Ureter (tissue), 1 donor: ENCODE data around the gene MIF4GD. TPM values are rescaled to one million over a fixed set of nuclear protein-coding genes. Genes with fewer than 3 reads are reported as not detected.
"Not testable (repeated sequence)": the region's sequence is repeated elsewhere in the genome, so short reads cannot be mapped to it uniquely, and the experiment has no call there.

ENCODE experiments used
- DNase-seq: peaks from one replicate; pipeline ENCODE4 v3.0.0-alpha.2; 2020; ENCODE audit warnings: low spot score
- total RNA-seq: library from RNA; stranded (reverse); gene quantifications from one replicate; pipeline ENCODE4 v1.2.4, GENCODE V29; 2023
- donor health status: DM: yes; HTN: yes; CAD: no.

MIF4GD gene
- total RNA-seq, 1 donor from 2014 or later: 19.9 TPM

DNA sequence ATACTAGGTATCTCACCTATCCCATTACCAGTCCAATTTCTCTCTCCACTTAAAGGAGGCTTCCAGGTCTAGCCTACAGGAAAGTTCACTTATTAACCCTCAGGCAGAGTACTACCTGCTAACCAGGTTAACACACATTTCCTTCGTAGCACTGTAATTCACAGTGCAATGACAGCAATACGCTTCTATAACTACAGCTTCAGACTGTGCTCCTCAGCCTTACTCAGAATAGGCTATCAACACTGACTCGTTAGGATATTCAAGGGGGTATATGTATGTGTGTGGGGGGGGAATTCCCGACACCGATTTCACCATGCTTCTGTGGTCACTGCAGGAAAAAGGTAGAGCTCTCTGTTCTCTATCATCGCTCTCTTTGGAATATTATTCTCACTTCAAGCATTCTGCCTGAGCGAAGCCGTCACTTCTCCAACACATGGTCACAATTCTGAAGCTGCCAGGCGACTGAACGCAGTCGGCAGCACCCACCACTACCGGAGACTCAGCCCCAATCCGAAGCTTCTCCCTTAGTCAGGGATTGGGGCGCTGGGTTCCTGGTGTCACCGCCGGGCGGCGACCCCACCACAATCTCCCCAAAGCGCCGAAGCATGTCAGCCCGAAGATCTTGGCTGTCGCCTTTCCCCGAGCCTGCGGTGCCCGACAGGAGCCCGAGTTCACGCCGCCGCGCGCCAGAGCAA lies 10.2 kb downstream of the MIF4GD start:
- no peak for DNase-seq

DNA sequence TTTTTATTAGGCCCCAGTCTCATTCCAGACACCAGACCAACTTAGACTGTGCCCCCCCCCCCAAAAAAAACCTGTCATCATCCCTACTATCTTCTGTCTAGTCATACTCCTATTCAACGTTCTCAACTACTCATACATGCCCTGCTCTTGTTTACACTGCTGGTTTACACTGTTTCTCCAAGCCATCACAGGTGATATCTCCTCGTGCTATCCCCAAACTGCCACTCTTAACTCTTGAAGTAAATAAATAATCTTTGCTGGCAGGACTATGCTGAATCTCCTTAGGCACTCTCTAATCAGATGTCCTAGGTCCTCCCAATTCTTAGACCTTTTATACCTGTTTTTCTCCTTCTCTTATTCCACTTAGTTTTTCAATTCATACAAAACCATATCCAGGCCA lies 13.8 kb downstream of the MIF4GD start:
- not testable (repeated sequence) for DNase-seq

DNA sequence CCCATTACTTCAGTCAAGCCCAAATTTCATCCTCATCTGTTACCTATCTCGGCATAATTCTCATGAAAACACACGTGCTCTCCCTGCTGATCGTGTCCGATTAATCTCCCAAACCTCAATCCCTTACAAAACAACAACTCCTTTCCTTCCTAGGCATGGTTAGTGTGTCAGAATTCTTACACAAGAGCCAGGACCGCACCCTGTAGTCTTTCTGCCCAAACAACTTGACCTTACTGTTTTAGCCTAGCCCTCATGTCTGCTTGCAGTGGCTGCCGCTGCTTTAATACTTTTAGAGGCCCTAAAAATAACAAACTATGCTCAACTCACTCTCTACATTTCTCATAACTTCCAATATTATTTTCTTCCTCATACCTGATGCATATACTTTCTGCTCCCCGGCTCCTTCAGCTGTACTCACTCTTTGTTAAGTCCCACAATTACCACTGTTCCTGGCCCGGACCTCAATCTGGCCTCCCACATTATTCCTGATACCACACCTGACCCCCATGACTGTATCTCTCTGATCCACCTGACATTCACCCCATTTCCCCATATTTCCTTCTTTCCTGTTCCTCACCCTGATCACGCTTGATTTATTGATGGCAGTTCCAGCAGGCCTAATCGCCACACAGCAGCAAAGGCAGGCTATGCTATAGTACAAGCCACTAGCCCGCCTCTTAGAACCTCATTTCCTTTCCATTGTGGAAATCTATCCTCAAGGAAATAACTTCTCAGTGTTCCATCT lies 14.9 kb downstream of the MIF4GD start:
- not testable (repeated sequence) for DNase-seq

DNA sequence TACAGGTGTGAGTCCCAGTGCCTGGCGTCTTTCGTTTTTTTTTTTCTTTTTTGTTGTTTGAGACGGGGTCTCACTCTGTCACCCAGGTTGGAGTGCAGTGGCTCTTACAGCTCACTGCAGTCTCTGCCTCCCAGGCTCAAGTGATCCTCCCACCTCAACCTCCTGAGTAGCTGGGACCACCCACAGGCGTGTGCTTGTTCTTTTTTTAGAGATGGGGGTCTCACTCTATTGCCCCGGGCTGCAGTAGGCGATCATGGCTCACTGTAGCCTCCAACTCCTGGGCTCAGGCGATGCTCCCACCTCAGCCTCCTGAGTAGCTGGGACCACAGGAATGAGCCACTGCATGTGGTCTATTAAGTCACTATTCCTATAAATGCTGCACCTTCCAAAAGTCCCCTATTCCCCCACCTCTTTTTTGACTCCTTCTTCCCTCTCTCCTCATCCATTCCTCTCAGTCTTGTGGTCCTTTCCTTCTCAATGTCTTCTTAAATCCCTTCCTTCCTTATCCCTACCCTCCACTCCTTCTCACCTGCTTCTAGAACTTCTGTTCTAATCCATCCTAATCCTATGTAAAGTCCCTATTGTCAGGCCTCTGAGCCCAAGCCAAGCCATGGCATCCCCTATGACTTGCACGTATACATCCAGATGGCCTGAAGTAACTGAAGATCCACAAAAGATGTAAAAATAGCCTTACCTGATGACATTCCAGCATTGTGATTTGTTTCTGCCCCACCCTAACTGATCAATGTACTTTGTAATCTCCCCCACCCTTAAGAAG lies 18.8 kb downstream of the MIF4GD start:
- DNase-seq: no peak

DNA sequence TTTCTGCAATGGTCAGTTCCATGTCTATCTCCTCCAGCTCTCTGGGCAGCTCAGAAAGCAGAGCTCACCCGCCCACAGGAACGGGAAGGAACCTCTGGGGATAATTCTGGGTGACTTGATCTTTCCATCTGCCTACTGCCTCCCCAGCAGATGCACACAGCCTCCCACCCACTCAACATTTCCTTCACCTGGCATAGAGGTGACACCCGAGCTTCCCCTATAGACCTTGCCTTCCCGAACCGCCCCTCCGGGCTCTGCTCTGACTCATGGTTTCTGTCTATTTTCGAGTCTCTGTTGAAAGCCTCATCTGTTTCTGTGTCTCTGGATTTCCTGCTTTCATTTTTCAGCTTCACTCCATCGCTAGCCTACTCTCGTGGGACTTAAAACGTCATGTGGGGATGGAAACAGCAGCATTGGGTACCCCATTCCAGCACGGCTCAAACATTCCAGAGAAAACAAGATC lies 21.0 kb downstream of the MIF4GD start:
- DNase-seq: no peak

DNA sequence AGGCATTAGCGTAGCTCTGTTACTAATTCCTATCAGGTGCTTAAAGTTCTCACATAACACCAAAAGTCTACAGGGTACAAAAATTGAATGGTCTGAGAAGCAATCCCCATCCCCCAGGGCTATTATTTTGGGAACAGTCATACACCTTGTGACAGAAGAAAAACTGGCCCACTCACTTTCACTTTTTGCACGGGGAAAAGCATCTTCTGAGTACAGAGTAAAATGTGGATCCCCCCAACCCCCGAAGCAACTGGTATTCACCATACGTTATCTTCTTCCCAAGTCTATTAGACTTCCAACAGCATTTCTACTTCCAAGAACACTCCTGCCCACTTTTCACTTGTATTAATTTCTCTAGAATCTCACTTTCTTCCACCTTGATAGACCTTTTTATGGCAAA lies 21.5 kb downstream of the MIF4GD start:
- no peak for DNase-seq

DNA sequence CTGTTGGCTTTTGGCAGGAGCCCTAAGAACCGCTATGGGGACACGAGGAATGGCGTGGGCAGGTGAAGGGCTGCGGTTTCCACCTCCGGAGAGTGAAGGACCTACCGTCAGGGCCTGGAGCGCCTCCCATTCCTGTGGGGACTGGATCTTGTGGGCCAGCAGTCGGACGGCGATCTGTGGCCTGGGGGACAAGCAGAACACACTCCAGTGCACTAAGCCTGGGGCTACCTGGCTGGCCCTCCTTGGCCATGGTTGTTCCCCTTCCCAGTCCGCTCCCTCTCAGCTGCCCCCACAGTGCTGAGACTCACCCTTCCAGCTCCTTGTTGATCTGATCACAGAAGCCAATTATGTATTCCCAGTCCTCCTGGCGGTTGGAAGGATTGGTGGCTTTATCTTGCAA lies 24.6 kb downstream of the MIF4GD start:
- no peak for DNase-seq

DNA sequence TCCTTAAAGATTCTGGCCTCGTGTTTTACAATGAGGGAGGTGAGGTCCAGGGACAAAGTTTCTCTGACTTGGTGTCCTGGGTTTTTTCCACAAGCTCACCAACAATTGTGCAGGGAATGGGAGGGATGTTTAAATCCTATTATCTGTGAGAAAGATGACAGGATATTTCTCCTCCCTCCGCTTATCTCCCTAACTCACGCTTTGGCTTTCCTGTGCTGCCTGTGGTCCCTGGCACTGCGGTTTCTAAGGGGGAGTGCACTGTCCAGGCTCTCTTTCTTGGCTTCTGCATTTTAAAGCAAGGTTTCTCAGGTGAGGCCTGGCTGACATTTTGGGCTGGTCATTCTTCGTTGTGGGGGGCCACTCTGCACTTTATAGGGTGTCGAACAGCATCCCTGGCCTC lies 26.0 kb downstream of the MIF4GD start:
- DNase-seq: no peak

DNA sequence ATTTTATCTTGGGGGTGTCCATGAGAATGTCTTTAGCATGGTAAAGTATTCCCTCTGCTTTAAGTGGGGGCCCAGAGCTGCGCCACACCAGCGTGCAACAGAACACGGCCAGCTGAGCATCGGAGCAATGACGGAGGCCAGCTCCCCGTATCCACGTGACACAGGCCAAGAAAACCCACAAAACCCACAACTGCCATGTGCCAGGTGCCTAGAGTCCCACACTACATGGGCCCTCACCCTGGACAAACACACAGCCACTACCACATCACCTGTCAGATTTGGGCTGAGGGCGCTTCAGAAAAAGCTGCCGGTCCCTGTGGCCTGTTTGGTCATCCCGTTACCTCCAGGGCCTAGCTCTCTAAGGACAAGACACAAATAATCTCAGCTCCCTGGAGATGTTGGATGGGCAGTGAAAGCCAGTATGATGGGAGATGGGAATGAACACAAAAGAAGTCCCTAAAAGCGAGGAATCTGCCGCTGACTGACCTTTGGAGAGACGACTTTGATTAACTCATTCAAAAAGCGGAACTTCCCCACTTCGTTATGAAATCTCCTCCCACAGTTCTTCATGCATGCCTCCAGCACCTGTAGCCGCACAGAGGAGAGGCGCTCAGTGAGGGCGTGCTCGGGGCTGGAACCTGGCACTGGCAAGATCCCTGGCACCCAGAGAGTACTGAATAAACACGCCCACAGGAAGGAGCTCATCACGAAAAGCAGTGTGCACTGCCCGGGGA lies 26.7 kb downstream of the MIF4GD start:
- no peak for DNase-seq

DNA sequence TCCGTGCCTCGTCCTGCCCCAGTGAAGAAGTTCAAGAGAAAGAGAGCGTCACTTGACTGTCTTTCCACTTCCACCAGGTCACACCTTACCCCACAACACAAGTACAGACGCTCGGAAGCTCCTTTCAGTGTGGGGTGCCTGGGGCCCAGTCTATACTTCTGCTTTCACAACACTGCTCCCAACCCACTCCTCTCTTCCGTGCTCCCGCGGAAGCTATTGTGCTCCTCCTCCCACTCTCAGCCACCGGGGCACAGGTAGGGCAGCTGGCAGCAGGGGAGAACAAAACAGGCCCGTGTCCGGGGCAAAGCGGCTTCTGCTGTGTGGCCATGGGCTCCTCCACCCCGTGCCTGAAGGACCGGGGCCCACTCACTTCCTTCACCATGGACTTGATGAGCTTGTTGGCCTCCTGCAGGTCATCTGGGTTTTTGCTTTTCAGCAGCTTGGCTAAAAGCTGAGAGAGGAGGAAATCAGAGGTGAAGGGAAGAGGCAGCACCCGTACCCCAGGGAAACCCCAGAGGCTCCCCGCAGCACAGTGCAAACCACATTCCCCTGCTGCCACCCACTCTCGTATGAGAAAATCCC lies 28.5 kb downstream of the MIF4GD start:
- no peak for DNase-seq

DNA sequence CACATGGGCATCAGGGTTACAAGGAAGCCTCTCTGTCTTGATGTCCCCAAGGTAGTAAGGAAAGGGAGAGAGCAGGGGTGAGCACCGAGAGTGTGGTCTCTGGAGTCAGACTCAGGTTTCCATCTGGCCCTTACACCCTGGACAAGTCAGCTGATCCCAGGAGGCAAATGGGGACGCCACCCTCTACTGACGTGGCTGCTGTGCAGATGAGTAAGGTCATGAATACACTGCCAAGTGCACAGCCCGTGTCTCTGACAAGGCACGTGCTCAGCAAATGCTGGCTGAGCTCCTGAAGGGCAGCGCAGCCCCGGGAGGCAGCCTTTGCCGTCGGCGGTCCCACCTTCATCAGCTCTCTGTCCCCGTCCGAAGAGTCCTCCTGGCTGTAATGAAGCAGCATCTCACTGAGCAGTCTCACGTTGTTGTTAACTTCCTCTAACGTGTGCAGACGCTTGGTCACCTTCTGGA lies 29.0 kb downstream of the MIF4GD start:
- no peak for DNase-seq

DNA sequence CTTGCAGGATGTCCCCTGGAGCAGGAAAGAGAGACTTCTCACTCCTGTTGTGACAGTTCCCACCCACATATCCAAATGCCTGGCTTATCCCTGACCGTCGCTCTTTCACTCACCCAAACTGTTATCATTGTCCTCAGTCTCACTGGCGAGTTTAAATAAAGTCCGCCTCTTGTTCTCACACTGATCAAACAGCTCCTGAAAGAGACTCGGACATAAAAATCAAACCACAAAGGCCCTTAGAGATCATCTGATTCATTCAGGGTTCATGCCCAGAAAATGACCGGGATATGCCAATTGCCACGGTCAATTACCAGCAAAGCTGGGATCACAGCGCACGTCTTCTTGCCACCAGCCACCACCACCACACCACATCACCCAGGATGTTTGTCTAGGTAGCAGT lies 29.5 kb downstream of the MIF4GD start:
- DNase-seq: no peak

DNA sequence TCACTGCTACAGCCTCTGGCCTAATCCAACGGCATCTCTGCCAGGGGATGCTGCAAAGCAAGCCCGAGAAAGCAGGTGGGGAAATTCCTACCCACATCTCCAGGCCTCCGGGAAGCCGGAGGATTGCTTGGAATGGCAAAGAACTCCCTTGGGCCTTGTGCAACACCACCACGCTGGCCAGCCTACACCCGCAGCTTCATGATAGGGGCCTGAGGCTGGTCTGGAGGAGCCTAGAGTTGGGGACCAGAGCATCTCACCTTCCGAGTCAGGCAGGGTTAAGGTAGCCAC lies 29.9 kb downstream of the MIF4GD start:
- no peak for DNase-seq

DNA sequence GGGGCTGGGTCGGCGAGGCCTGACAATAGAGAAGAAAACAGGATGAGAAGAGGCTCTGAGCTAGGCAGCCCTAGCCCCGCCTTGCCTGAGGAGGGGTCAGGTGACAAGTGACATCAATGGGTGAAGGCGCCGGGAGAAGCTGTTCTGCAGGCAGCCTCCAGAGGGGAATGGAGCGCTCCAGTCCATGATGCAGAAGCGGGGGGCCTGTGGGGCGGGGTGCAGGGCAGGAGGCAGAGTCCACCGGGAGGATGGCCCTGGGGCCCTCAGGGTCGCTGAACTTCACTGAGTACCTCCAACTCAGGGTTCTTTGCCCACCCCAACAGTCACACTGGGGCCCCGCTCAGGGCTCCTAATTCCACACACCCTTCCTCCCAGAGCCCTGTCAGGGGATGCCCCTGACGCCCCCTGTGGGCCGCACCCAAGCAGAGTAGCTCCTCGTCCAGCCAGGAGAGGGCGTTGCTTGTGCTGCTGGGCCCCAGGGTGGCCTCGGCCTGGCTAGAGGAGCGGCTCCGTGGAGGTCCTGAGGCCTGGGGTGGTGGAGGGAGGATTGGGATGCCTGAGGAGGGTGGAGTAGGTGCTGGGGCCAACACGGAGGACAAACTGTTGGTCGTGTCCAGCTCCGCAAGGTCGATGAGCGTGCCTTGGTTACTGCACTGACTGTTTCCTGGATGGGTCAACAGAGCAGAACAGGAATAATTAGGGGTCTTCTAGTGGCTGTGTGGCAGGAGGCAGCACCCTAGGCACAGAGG lies 30.5 kb downstream of the MIF4GD start:
- no peak for DNase-seq

DNA sequence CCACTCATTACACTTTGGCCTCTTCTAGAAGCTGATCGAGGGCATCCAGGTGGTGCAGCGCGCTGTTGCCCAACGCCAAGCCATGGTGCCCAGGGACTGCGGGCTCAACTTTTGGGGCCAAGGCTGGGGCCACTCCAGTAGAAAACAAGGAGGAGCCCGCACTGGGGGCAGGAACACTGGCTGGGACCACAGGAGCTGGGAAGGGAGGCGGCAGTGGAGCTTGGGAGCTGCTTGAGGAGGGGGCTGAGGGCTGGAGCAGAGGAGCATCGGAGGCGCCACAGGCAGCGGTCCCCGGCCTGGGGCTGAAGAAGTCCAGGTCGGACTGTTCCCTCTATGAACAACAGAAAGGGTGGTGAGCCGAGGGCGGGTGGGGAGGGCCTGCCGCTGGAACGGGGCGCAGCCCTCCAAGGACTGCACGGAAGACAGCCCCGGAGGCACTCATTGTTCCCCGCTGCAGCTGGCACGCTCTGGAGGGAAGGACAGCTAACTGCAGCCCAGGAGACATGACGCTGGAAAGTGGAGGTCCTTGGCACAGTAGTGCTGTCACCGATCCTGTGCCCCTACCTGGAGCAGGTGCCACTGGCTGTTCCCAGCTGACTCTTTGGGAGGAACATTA lies 31.1 kb downstream of the MIF4GD start:
- DNase-seq: no peak

DNA sequence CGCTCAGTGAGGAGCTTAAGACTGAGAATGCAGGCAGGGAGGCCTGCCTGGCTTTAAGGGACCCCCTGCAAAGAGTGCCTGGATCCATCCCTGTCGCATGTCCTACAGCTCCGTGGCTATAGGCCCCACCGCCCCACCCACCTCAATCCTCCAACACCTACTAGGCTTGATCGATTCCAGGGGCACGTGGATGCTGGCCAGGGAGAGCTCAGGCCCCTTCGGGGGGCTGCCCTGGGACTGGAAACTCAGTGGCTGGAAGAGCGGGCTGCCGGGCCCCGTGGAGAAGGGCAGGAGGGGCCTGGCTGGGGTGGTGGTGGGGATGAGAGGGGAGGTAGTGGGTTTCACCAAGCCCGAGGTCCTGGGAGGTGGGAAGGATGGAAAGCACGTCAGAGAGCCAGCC lies 31.8 kb downstream of the MIF4GD start:
- DNase-seq: no peak

DNA sequence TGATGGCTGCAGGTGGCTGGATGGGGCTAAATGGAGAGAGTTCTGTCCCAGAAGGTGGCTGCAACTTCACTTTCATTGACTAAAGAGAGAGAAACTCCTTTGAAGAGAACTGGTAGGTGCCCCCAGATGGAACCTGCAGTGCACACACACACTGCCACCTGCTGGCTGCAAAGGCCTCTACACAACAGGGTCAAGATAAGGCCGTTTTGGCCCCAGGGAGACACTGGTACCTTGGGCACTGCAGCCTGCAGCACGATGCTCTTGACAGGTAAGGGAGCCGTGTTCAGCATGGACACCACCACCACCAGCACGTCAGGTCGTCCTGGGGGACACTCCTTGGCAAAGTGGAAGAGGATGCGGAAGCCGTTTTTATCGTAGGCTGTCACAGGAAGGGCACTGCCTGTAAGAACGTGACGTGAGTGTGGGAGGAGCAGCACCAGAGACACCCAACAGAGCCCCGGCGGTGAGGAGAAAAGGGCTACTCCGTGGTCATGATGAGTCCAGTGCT lies 32.3 kb downstream of the MIF4GD start:
- no peak for DNase-seq

DNA sequence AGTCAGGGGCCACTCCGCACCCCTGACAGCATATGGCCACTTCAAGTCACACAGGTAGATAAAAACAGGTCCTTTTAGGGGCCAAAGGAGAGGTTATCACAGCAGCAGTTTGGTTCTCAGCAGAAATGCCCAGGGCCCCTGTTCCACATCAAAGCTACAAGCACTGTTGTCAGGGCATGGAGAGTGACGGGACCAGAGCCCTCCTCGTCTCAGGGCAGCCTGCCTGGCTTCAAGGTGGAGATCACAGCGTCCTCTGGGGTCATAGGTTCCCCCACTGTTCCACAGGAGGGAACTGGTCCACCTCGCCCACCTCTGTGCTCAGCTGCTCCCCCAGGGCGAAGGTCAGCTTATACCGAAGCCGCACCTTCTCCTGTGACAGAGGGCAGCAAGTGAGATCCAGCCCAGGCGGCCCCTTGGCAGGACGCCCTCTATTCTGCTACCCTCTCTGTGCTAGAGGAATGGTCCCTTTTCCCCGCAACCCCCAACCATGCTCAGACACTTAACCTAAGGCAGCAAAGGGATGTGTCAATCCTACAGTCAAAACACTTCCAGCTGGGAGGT lies 32.9 kb downstream of the MIF4GD start:
- no peak for DNase-seq

DNA sequence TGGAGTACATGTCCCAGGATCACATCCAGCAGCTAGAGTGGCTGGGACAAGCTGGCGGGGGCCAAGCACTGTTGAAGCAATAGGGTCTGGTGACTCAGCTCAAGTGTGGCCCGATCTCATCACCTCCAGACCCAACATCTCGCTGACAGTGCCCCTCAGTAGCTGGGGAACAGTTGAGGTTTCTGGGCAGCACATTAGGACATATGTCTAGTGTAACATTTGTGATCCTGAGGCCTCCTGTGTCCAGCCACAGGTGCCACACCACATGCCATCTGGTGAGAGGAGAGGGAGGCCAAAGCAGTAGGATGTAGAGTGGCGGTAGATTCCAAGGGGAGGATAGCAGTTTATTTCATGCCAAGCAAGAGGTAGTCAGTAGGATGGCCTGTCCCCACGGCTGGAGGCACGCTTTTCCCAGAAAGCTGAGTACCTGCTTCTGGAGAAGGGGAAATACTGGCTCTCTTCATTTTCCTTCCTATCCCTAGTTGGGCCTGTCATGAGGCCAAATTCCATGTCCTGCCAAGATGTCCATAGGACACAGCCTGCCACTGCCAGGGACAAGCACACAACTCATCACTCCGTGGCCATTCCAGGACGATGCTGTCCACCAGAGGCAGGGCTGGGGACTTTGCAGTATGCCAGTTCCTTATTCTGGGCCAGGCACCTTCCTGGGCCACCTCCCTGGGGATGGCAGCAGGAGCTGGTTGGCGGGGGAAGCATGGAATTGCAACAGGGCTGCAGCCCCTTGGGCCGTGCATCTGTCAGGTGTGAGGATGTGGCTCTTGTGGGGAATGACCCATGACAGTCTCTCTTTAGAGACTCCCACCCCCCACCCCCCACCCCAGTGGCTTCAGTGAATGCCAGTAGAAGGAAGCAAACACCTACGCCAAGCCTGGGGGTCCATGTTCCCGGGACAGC lies 33.7 kb downstream of the MIF4GD start:
- DNase-seq: no peak
